Left lobe of liver (tissue), 2 donors: ENCODE measurements around the gene ACAD11. TPM values are rescaled to one million over a fixed set of nuclear protein-coding genes. Genes with fewer than 3 reads are reported as not detected.

Experiments used
- ATAC-seq: fragments of 200-7000 bp; cut with Tn5 transposase; one replicate; pipeline ENCODE4 v1.9.1; 2020; ENCODE audit warnings: mild to moderate bottlenecking, moderate library complexity
- DNase-seq: peaks from one replicate; pipeline ENCODE4 v3.0.0-alpha.2; 2020; ENCODE audit warnings: low spot score
- total RNA-seq: library from RNA; stranded (reverse); gene quantifications from one replicate; pipeline ENCODE4 v1.2.1, GENCODE V29; 2021
- donor health status: DM: no; HTN: no; CAD: no; lungs with moderate emphysema.
- donor health status: DM: no; HTN: yes; CAD: no.

The ACAD11 gene, protein sequence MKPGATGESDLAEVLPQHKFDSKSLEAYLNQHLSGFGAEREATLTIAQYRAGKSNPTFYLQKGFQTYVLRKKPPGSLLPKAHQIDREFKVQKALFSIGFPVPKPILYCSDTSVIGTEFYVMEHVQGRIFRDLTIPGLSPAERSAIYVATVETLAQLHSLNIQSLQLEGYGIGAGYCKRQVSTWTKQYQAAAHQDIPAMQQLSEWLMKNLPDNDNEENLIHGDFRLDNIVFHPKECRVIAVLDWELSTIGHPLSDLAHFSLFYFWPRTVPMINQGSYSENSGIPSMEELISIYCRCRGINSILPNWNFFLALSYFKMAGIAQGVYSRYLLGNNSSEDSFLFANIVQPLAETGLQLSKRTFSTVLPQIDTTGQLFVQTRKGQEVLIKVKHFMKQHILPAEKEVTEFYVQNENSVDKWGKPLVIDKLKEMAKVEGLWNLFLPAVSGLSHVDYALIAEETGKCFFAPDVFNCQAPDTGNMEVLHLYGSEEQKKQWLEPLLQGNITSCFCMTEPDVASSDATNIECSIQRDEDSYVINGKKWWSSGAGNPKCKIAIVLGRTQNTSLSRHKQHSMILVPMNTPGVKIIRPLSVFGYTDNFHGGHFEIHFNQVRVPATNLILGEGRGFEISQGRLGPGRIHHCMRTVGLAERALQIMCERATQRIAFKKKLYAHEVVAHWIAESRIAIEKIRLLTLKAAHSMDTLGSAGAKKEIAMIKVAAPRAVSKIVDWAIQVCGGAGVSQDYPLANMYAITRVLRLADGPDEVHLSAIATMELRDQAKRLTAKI
- total RNA-seq = 104 TPM

DNA sequence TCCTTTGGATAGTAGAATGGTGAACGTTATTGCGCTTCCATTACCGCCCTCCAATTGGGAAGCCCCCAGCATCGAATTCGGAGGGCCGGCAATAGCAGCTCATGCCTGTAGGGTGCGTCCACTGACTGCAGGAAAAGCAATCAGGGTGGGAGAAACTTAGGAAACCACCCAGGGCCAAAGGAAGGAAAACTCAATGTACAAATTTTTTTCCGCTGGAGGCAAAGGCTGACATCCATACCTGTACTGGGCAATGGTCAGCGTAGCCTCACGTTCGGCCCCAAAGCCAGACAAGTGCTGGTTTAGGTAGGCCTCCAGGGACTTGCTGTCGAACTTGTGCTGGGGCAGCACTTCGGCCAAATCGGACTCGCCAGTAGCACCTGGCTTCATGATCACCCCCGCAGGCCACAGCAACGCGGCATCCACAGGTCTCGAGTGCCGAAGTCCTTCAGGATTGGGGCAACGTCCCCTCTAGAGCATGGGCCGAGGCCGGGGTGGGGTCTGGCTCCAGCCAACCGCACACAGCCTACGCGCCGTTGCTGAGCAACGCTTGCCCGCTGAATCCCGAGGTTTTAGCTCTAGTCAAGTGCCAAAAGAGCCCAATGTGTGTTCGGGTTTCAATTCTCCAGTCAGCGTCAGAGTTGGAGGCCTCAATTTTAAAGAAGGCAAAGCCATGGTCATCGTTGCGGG lies at the start of gene ACAD11:
Gene ACAD11 (minus strand): TSS at position 445 of the 687 bp plus-strand sequence. CDS start 58 bp downstream, at position 387.
- ATAC-seq (peak; percentile 87), DNase-seq (peak; percentile 95)

DNA sequence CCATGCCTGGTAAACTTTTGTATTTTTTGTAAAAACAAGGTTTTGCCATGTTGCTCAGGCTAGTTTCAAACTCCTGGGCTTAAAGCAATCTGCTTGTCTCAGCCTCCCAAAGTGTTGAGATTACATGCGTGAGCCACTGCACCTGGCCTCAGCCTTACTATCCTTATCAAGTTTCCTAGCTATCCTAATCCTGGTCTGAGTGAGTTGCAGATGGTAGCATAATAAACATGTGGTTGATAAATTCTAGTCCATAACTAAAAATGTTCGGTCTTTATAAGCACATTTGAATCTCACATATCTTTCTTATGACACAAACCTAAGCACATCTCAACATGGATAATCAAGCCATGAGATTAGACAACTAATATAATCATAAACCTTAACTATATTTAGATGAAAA lies 44.1 kb upstream of the ACAD11 start:
- DNase-seq (no peak), ATAC-seq (no peak)

DNA sequence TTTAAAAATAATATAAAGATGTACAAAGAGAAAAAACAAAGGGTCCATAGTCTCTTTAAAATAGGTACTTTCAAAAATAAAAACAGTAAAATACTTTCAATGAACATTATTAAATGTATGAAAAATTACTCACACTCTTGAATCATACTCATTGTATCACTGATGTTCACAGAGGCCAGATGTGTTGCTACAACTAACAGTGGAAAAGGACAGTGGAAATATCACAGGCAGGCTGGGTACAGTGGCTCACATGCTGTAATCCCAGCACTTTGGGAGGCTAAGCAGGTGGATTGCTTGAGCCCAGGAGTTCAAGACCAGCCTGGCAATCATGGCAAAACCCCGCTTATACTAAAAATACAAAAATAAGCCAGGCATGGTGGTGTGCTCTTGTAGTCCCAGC lies 35.8 kb upstream of the ACAD11 start:
- DNase-seq (no peak), ATAC-seq (no peak)

DNA sequence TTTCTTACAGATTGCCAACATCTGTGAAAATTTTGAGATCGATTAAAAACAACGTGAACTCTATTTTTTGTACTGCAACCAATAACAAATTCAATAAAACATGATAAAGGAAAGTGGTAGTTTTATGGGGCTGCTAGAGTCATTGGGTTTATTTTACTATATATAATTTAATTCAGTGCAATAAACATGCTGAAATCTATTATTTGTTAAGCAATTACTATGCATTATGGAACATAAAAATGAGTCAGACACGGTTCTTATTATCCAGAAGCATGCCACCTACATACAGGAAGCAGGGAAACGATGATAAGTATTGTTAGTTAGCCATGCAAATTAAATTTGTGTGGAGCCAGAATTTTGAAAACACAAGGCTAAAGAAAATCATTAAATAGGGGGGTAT lies 35.4 kb upstream of the ACAD11 start:
- ATAC-seq = no peak
- no peak for DNase-seq

DNA sequence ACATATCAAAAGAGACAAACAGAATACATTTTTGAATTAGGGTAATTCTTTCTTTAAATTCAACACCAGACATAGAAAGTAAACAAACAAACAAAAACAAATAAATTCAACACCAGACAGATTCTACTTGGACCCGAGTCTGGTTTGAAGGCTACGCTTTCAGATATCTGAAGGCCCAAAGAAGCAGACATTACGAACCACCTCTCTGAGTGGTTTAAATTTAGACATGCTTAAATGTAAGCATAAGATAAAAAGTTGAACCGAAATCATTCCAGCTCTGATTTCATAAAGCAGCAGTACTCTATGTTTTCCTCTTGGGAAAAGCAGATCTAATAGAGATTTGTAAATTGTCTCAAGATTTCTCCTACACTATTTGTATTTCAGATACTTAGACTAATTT lies 30.4 kb upstream of the ACAD11 start:
- DNase-seq (no peak), ATAC-seq (no peak)

DNA sequence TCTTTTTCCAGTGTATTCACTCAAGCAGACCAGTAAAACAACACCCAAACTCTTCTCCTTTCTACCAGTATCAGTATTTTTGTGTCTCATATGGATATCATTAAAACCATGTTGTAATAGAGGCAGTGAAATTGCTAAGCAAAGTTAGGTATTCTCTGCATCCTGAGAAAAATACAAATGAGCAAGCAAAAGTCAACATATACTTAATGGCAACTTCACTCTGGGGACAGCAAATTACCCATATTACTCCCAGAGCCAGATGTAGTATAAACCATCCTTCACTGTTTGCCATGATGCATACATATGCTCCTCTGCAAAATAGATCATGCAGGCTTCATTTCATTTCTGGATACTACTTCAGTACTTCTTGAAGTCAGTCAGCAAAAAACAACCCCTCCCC lies 22.6 kb upstream of the ACAD11 start:
- DNase-seq (no peak), ATAC-seq (no peak)

DNA sequence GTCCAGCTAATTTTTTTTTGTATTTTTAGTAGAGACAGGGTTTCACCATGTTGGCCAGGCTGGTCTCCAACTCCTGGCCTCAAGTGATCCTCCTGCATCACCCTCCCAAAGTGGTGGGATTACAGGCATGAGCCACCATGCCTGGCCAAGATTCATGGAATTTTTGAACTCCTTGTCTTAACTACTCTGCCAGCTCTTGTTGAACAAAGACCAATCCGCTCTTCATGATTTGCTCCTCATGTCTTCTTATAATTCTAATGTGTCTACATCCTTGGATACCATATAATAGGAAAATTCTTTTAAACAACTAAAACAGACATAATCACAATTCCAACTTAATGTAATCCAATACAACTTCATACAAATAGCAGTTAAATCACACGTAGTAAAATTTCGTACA lies 21.8 kb upstream of the ACAD11 start:
- ATAC-seq = no peak

DNA sequence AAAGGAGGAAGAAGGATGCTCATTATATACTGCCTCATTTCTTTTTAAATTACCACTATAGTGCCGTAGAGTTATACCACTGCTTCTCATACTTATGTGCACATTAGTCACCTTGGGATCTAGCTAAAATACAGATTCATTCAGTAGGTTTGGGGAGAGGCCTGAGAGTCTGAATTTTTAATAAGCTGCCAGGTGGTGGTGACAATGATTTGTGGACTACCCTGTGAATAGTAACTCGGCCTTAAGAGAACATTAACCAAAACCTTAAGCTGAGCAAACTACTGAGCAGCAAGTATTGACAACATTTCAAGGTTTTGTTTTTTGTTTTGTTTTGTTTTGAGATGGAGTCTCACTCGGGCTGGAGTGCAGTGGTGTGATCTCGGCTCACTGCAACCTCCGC lies 20.3 kb upstream of the ACAD11 start:
- ATAC-seq (peak; percentile 44), DNase-seq (no peak)

More for the DNA sequence above, 21.8 kb upstream of the ACAD11 start:
- no peak for DNase-seq

DNA sequence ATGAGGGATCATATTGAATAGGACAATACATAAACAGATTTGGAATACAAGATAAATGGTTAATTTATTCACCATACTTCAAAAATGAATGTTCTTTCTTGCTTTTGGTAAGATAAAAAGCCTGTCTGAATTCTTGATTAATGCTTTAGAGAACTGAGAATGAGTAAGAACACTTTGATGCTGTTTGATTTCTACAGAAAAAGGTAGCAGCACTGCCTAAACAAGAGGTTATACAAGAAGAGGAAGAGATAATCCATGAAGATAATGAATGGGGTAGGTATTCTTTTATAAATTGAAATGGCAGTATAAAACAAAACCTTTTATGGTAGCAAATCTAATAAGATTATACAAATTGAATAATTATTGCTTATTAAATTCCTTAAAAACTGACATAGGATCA lies 15.8 kb upstream of the ACAD11 start:
- DNase-seq (no peak), ATAC-seq (no peak)

DNA sequence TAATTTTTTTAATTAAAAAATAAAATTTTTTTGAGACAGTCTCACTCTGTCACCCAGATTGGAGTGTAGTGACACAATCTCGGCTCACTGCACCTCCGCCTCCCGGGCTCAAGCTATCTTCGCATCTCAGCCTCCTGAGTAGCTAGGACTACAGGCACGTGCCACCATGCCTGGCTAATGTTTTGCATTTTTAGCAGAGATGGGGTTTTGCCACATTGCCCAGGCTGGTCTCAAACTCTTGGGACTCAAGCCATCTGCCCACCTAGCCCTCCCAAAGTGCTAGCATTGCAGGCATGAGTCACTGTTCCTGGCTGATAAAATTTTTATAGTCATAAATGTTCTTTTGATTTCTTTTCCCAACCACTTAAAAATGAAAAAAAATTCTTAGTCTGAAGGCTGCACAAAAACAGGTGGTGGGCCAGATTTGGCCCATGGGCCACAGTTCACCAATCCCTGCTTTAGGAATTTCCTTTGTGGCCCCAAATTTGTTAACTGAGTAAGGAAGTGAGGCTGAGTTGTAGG lies 9.7 kb upstream of the ACAD11 start:
- DNase-seq (no peak), ATAC-seq (no peak)

DNA sequence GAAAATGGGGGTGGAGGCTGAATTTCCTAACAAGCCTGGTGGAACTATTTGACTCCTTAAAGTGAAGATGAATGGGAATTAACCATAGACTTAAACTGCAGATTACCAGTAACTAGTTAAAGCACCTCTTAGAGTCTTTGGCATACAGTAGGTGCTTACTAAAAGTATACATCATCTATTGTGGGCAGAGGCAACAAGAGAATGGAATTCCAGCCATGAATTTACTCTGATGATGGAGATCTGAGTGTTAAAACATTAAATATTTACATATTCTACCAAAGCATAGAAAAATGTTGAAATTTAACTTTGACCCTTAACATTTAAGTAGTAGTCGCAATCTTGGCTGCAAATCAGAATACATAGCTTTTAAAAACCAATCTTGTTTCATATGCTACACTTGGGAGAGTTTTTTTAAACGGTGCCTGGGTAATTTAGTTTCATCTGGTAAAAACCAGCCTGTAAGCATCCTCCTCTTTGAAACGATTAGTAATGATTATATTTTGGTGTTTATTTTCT lies 5.7 kb upstream of the ACAD11 start:
- ATAC-seq (no peak), DNase-seq (no peak)

DNA sequence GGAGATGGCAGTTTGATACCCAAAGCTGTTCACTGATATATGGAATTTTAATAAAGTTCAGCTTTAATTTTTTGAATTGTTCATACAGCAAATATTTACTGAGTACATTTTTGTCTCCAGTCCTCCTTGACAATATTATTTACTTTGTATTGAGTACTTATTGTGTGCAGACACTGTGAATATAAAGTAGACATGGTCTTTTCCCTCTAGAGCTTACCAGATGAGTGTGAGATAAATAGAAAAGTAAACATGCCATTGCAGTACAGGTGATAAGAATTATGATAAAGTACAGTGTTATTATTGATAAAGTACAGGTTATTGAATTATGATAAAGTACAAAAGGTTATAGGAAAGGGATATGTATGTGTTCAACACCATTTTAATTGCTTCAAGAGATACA lies 2.6 kb upstream of the ACAD11 start:
- ATAC-seq (no peak), DNase-seq (no peak)

DNA sequence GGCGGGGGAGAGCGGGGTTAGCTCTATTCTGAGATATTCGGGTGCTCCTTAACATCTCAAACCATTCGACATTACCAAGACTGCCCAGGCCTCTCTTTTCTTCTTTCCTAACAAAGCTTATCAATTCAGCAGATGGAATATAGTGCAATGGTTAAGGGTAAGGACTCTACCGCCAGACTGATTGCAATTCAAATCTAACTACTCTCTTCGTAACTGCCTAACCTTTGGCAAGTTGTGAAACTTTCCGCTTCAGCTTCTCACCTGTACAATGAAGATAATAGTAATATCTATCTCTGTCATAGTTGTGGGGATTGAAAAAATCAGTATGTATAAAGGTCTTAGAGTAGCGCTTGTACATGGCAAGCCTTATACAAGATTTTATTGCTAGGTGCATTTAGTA lies 1.5 kb upstream of the ACAD11 start:
- ATAC-seq (peak; percentile 23), DNase-seq (no peak)

DNA sequence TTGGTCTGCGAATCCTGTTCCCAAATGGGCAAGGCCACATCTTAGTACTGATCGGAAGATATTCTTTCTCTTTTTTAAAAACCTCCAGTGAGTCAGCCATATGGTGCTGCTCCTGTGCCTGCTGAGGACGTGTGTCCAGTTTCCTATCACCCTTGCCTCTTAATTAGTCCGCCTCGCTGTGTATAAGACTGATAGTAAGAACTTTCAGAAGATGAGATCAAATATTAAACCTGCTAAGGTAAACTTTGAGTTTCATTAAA lies 1.1 kb upstream of the ACAD11 start:
- no peak for ATAC-seq

DNA sequence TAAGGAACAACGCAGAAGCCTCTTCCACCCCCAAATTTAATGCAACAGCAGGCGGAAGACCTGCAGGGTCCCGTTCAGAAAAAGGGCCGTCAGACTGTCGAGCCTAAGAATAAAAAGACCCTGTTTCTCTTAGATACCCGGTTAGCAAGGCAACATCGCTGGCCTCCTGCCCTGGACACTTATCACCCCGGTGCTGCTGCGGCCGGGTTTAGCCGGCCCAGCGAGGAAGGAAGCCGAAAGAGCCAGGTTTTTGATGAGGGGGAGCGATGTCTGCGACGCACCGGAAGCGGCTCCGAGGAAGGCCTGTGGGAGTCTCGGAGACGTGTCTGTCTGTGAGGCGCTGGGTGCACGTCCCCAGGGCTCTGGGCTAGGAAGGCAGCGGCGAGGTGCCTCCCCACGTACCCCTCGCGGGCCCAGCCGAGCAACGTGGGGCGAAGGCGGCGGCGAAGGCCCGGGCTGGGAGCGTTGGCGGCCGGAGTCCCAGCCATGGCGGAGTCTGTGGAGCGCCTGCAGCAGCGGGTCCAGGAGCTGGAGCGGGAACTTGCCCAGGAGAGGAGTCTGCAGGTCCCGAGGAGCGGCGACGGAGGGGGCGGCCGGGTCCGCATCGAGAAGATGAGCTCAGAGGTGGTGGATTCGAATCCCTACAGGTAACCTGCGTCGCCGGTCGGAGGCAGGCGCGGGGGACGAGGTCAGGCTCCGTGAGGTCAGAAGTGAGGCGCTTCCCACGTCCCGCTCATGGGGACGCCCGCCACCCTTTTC lies 622 bp upstream of the ACAD11 start, which contains the start of gene UBA5:
Gene UBA5 (plus strand): TSS at position 278 of the 759 bp plus-strand sequence. CDS start 209 bp downstream, at position 487.
- peak; percentile 63 for ATAC-seq
- DNase-seq = peak; percentile 74

More for the DNA sequence above, 1.1 kb upstream of the ACAD11 start:
- no peak for DNase-seq

DNA sequence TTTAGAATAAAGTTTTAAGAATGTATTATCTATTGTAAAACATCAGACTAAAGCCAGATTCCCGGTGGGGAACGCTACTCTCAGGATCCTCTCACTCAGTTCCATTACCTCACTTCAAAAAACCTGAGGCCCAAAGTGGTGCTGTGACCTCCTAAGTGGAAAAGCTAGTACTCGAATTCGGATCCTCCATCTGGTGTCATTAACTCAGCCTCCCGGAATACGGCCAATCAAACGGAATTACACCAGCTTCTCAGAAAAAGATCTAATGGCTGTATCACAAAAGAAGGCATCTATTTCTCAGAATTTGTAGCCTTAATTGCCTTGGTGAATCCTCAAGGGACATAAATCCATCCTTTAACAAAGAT lies 627 bp downstream of the ACAD11 start:
- DNase-seq = no peak
- no peak for ATAC-seq

DNA sequence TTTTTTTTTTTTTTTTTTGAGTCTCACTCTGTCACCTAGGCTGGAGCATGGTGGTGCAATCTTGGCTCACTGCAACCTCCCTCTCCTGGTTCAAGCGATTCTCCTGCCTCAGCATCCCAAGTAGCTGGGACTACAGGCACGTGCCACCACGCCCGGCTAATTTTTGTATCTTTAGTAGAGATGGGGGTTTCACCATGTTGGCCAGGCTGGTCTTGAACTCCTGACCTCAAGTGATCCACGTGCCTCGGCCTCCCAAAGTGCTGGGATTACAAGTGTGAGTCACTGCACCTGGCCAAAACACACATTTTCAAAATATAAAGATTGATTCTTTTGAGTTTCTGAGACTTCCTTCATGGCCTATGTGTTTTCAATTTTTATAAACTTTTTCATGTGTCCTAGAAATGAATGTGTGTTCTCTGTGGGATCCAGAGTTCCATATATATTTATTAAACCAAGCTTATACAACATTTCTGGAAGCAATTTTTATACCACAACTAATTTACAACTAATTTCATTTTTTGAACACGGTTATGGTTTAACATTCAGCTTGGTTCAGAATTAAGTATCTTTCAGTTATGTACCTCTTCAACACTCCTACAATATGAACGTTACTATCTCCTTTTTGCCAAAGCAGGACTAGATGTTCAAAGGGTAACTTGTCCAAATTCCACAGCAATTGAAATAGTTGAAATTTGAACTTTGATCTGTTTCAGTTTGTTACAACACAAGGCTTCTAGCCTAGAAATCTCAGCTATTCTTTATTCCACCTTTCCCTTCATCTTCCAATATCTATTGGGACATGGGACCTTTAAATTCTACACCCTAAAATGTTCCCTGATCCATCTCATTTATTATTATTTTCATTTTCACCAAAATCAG lies 1.5 kb downstream of the ACAD11 start:
- DNase-seq = no peak

DNA sequence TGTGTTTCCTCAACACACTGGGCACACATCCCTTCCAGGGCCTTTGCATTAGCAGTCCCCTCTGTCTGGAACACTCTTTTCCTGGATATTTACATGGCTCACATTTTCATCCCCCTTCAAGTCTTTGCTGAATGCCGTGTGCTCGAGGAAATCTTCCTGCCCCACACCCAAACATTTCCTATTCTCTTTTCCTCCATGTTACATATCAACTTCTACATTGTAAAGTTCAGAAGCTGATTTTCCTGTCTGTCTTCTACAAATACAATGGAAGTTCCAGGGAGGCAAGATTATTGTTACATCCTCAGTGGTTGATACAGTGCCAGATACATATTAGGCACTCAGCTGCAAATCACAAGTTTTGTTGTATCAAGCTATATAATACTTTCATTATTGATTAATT lies 4.1 kb downstream of the ACAD11 start:
- DNase-seq = no peak
- no peak for ATAC-seq

More for the DNA sequence above, 1.5 kb downstream of the ACAD11 start:
- ATAC-seq = peak; percentile 32

DNA sequence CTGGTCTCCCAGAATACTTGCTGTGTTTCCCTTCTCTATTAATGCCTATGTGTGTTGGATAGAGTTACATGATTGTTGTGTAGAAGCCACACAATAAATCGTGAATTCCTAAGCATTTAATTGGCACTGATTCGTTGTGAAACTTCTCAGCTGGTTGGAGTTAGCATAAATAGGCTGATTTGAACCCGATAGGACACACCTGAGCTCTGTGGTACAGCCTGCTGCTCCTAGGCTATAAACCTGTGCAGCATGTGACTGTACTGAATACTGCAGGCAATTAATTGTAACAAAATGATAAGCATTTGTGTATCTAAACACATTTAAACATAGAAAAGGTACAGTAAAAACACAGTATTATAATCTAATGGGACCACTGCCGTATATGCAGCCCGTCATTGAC lies 4.9 kb downstream of the ACAD11 start:
- DNase-seq = no peak
- ATAC-seq = no peak

DNA sequence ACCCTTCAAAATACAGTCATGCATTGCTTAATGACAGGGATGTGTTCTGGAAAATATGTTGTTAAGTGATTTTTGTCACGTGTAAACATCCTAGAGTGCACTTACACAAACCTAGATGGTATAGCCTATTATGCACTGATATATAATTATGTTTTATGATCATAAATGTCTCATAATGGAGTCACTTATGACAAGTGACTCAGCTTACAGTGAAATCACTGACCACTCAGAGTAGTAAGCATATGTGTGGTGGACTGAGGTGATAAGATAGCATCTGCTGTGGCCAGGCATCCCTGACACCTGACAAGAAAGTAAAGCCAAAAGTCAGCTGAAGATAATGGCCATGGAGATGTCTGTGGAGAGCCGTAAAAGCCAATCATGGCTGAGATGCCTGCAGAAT lies 5.4 kb downstream of the ACAD11 start:
- no peak for ATAC-seq
- DNase-seq = no peak
